Measurements from ENCODE around the gene CELF2.
"Not testable (repeated sequence)": the region's sequence is repeated elsewhere in the genome, so short reads cannot be mapped to it uniquely, and the experiment has no call there.

The CELF2 gene

DNA sequence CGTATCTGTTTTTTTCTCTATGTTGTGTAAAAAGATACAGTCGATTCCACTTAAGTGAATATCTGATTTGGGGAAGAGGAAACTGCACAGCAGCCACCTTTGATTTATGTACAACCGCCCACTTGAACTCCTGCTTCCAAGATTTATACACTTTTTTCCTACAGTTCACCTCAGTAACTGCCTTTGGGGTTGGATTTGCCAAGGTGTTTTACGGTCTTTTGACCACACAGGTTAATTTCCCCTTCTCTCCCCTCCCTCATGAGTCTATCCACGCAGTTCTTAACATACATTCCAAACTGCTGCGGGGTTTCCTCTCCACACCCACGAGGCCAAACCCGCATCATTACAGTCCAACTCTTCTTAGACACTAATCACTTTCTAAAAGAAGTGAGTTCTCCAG, 316.8 kb downstream of the CELF2 start:
- no peak for DNase-seq

DNA sequence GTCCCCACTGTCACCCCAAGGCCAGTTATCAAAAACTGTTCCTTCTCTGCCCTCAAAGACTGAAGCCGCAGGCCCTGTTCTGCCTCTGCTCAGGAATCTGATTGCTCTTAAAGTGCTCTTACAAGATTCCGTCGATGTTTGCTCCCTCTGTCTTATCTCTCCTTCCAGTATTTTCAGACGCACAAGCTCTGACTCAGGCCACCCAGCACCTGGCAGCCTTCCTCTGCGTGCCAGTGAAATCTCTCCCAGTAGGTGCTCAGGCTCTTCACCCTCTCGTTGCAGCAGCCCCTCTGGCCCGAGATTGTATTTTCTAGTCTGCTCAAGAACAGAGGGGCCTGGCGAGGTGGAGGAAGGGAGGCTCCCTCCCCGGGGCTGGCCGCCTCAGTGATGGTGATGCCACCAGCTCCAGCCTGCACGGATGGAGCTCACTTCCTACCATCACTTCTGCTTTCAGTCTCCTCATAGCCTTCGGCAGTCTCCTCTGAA, 317.5 kb downstream of the CELF2 start:
- no peak for DNase-seq

DNA sequence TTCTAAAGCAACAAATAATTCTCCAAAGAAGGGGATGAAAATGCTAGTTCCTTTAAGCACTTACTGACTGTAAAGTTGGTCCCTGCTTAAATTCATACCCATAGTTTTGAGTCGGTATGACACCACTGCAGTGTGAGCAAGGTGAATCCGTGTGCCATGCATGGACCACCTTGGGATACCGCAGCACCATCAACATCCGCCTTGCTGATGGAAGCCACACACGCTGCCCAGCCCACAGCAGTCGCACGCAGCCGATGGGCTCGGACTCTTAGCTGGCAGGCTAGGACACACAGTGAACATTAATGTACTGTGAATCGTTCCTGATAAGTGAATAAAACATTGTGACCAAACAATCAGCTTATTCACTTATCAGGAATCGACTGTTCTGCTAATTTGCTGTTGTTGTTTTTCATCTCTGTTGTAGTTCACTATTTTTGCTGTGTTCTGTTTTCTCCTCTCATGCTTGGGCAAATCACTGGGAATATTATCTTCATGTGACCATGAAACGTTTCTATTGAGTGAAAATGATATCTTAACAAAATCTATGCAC, 318.3 kb downstream of the CELF2 start:
- no peak for DNase-seq

DNA sequence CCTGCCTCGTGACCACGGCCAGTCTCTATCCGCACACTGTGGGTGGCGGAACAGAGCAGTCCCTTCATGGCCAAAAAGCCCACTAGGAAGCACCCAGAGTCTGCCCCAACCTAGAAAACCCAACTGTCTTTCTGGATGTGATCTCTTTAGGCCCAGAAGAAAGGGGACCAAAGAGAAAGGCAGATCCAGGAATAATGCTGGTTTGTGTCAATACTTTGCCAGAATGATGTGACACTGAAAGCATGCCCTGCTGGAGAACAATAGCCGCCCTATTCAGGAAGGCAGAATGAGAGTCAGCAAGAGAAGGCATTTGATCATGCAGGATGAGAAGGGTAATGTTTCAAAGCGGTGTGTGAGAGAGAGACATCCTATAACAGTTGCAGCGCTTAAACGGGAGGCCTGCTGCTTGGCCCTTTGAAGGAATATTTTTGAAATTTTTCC, 319.1 kb downstream of the CELF2 start:
- no peak for DNase-seq

DNA sequence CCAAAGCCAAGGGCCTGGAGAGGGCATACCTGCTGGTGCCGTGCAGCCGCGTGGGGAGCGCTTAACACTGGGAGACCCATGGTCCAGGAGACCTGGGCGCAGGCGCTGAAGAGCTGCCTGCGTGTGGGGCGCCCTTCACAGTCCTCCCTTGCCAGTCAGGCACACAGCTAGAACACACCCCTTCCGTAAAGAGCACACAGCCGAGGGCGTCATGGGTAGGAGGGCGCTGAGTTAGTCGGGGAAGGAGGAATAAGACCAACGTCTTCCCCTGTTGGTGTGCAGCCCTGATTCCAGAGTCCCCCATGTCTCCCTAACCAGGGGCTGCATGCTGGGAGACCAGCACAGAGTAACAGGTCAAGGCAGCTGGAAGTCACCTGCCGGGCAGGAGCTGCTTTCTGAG, 319.8 kb downstream of the CELF2 start:
- no peak for DNase-seq

DNA sequence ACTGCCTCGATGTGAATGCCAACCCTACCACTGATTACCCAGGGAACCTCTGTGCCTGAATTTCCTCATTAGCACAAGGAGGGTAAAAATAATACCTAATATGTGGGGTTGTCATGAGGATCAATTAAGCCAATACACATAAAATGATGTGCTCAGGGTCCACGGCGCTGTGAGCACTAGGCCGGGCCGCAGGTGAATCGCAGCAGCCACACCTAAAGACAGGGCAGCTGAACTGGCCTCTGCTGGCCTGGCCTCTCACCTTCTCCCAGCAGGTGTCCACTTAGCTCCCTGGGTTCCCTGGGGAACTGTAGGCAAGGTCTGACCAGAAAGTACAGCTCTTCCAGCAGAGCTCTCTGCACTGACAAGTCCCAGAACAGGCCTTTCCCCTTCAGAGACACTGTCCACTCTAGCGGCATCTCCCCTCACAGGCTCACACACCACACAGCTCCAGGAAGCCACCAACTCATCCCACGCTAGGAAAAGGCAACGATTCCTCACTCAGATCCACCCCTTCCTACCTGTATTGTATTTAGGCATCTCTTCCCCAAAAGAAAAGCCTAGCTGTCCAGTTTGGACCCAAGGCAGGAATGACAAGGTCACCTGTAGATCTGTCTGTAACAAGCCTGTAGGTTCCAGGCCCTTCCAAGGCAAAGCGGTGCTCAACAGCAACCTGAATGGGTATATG, 320.6 kb downstream of the CELF2 start:
- DNase-seq: no peak

DNA sequence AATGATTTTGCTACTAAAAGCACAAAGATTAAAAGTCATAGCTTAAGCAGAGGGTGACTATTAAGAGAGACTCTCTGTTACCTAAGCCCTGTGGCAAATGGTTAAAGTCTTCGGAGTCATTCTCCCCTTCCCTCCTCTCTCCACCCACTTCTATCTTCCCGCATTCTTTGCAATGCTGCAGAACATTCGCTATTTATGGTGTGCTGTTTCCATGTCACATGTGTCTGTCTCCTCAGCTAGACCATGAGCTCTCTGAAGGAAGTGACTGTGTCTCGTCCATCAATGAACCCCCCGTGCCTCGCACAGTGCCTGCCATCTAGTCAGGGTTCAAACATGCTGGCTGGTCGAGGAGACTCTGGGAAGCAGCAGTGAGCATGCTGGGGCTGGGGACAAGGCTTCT, 321.3 kb downstream of the CELF2 start:
- no peak for DNase-seq

DNA sequence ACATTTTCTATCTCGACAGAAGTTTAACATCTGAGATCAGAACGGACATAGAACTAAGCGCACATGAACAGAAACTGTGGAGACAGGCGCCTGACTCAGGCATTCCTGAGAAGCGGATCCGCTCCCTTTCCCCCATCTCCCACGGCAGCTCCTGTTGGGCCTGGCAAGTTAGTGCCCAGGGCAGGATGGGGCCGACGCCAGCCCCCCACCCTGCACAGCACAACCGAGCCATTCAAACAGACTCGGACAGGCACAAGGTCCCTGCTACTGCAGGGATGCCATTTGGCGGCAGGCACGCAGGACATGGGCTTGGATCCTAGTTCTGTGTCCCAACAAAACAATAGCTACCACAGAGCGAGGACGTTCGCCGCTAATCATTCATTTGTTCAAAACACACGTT, 322.0 kb downstream of the CELF2 start:
- DNase-seq: no peak

DNA sequence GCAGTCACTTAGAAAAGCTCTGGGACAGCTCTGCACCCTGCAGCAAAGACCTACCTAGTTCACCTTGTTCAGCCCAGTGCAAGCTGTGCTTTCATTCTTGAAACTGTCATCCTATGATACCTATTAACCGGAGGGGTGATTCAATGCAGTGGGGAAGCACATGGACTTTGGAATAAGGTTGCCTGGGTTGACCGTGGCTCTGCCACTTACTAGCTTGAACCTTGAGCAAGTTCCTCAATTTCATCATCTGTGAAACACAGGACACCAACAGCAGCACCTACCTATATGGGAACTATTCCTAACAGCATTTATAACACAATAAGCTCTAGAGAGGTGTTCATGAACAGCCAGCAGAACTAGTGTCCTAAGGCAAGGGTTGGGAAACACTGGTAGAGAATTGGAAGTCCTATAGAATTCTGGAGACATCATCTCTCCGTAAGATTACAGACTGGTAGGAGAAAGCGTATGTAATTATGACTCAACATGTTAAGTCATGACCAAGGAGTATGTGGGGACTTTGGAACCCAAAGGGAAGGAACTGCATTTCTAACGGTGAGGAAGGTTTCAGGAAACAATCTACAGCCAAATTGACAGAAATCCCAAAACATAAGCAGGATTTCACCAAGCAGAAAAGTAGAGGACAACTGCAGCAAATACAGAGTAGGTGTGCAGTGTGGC, 323.8 kb downstream of the CELF2 start:
- no peak for DNase-seq

DNA sequence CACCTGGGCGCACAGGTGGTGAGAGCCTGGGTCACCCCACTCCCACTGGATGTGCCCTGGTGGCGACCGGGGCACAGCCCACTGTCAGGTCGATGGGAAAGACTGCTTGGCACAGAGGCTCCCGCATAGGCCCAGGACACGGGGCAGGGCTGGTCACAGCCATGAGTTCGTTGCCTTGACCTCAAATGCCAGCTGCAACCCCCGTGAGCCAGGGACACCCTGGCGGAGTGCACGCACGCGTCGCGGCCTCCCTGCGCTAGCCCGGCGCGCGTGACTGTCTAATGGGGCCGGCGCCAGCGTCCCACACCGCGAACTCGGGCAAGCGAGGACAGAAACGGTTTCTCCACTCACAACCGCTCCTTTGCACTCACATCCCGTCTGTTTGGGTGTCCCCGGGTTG, 326.4 kb downstream of the CELF2 start:
- no peak for DNase-seq

DNA sequence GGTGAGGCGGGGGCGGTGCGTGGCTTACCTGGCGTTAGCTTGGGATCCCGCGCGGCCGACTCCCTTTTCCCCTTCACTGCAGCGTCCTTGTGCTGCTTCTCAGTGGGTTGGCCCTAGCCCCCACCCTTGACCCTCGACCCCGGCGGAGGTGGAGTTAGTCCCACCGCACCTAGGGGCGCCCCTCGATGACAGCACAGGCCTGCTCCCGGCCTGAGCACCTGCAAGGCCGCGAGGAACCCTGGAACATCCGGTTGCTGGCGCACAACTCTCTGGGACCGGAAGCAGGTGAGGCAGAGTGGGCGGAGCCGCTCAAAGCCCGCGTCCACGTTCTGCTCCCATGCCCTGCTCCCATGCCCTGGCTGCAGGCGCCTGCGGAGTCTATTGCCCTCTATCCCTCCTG, 326.9 kb downstream of the CELF2 start:
- no peak for DNase-seq

DNA sequence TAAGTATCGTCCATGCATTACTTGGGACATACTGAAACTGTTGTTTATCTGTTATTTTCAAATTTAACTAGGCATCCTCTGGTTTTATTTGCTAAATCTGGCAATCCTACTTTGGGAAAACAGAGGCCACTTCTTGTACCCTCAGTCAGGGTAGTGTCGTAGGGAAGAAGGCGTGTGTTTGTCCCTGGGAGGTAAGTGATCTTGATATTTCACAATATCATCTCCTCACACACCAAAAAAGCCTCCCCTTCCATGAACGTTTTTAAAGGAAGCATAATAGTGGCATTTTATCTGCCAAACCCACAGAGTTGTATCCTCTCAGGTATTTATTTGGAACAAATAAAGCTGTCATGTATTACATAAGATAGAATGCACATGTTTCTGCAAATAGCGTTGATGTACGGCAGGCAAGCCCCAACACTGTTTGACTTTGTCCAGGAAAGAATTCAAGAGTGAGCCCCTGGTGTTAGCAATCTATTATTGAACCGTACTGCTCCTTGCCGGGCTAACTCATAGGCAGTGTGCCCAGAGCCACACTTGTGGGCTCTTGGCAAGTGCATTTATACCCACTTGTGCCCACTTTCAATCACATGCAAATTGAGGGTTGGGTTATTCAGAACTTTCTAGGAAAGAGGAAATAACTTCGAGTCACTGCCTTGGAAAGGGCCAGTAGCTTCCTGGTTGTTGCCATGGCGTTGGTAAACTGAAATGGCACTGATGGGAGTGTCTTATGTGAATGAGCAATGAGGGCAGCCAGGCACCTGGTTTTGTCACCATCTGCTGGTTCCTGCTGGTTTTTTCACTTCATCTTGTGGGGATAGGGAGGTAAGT, 327.8 kb downstream of the CELF2 start:
- DNase-seq: no peak

DNA sequence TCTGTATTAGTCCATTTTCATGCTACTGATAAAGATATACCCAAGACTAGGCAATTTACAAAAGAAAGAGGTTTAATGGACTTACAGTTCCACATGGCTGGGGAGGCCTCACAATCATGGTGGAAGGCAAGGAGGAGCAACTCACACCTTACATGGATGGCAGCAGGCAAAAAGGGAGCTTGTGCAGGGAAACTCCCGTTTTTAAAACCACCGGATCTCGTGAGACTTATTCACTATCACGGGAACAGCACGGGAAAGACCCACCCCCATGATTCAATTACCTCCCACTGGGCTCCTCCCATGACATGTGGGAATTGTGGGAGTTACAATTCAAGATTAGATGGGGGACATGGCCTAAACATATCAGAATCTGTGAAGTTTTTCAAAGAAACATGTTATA, 329.9 kb downstream of the CELF2 start:
- not testable (repeated sequence) for DNase-seq

DNA sequence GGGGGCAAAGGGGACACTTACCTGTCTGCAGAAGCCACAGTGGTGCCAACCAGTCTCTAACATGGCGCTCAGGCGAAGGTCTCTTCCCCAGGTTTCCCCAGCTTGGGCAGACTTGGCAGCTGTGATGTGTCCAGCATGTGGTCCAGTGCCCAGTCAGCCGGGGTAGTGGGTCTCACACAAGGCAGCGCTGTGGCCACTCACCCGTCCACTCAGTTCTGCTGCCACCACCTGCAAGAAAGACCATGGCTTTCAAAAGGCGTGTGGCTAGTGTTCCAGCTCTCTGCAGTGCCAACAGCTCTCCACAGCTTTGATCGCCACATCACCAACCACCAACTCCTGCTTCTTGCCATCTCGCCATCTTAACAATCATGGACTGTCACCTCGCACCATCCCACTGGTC, 334.1 kb downstream of the CELF2 start:
- no peak for DNase-seq

DNA sequence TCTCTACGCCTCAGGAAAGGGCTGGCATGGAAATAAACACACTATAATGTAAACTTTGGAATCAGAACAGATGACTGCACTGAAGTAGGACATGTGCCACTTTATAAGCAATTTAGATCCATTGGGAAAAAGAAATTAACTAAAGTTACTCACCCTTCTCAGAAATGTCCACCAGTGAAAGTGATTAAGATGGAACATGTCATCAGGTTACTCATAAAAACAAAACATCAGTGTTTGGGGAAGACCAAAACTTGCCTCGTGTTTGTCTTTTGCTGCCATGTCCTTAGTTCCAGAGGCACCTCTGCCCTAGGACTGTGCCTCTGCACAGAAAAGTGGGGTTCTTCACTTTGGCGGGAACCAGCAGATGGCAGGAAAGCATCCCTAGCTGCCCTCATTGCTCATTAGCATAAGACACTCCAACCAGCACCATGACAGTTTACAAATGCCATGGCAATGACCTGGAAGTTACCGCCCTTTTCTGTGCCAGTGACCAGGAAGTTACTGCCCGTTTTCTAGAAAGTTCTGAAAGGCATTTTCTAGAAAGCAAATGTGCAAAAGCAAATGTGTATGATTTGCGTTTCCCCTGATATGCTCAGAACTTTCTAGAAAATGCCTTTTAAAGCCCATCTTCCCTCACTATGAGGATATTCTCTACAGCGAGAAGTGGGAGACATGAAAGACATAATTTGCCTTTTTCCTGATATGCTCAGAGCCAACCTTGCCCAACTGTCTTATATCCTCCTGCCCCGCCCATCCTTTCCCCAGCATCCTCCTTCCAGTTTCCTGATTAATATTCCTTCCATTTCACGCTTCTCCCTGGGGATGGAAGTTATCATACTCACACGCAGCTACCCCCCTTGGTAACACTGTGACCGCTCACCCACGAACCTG, 335.6 kb downstream of the CELF2 start:
- no peak for DNase-seq

DNA sequence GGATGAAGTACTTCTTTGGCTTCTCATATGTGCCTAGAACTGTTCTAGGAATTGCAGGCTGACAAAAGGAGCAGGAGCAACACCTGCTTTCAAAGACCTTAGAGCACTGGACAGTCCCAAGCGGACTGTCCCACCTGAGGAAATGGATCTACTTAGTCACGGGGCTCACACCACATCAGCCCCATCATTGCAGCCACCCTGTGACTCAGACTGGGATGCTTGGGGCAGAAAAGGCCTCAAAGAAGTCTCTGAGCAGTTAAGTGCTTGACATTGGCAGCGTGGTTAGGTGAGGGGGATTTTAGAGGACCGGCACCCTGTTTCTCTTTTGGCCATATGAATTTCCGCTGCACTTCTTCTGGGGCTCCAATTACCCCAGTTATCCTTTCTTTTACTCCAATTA, 337.2 kb downstream of the CELF2 start:
- DNase-seq: no peak

DNA sequence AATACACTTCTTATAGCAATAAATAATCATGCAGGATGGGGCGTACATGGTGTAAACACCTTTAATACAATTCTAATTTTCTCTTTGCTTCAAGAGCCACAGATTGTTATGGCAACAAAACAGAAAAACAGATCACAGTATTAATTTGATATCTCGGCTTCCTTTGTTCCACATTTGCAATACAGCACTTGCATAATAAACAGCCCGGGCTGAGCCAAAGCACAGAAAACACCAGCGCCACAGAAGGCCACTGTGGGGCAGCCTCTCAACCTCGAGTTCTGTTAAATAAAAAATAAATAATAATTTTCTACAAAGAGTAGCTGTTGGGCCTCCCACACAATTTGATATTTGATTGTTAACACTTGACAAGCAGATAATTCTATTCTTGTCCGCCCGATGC, 337.9 kb downstream of the CELF2 start:
- no peak for DNase-seq

DNA sequence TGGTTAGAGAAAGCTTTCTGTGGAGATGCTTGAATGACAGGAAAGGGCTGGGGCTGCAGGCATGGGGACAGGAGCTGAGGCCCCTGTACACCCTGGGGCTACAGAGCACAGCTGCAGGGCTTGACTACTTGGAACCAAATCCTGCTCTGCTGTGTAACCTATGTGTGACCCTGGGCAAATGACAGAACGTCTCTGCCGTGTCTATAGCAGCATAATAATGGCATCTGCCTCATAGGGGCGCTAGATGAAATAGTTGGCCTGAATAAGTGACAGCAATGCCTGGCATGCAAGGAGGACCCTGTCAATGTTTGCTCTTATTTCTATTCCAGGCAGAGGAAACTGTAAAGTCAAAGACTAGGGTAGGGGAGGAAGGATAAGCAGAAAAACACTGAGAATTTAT, 339.8 kb downstream of the CELF2 start:
- DNase-seq: no peak

DNA sequence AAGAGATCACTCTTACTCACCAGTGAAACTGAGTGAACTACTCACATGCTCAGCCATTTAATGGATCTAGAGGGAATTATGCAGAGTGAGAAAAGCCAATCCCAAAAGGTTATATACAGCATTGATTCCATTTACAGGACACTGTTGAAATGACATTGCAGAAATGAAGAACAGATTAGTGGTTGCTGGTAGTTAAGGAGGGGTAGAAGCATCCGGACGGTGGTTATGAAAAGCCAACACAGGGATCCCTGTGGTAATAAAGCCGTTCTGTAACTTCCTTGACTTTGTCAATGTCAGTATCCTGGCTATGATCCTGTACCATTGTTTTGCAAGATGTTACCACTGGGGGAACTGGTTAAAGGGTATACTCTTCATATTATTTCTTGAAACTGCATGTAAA, 340.3 kb downstream of the CELF2 start:
- DNase-seq: no peak

DNA sequence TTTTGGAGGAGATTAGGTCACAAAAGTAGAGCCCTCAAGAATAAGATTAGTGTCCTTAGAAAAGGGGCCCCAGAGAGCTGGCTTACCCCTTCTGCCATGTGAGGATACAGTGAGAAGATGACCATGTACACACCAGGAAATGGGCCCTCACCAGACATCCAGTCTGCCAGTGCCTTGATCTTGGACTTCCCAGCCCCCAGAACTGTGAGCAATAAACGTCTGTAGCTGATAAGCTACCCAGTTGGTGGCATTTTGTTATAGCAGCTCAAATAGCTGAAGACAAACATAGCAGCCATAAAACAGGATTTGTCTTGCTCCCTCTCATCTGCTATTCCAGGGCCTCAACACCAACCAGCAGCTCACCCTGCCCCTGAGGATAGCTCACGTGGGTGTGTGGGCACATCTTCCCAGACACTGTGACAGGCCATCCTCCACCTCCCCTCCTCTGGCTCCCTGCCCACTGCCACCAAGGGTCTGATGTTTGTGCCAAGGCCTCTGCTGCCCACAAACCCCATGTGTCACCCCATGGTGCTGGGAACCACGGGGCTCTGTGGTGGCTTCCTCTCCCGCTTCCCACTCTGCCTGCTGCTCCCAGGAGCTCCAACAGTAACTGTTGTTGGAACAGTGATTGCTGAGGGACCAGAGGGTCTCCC, 341.4 kb downstream of the CELF2 start:
- no peak for DNase-seq

DNA sequence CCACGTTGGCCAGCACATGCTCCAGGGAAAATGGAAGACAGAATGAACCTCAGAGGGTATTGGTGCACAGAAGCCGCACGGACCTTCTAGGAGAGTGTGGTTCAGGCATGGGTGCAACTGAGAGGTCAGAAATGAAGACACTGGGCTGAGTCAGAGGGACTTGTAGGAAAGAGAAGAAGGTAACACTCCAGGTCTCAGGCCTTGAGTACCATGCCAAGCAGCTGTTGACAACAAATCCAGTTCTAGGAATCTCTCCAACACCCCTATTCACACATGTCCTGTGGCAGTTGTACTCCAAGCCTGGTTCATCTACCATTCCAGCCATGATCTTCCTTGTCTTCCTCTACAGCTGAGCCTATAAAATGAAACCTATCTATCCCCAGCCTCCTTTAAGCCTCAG, 342.2 kb downstream of the CELF2 start:
- DNase-seq: no peak

DNA sequence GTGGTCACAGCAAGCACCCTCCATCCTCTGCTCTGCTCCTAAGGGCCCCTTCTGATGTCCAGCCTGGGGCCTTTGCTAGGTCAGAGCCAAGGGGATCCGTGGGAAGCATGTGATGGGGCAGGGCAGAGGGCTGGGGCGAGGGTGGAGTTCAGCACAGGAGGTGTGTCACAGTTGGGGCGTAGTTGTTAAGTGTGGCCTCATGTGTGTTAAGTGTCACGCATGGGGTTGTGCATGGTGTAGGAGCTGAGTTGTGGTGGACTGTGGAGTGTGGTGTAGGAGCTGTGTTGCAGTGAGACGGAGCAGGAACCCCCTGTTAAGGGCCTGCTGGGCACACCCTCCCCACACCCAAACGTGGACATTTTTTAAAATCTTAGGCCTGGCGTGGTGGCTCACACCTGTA, 345.8 kb downstream of the CELF2 start:
- DNase-seq: no peak

Measured in stimulated activated CD4-positive, alpha-beta T cell treated with anti-CD3 and anti-CD28 coated beads, Interleukin-2, amount 100 ng/mL, for 48 hours (primary cell).